Vagina (tissue), 2 donors: Measurements from ENCODE around the gene COL25A1. TPM values are rescaled to one million over a fixed set of nuclear protein-coding genes. Genes with fewer than 3 reads are reported as not detected.

Experiments
- DNase-seq, 2 donors: peaks; one replicate each; pipeline ENCODE4 v3.0.0-alpha.2; 2017; ENCODE audit errors: extremely low spot score in 2 of 2
- H3K27ac ChIP-seq: fragments of 200-600 bp; sonication (generic); one replicate; pipeline ENCODE4 v1.5.1; 2019
- H3K27me3 ChIP-seq: fragments of 200-600 bp; sonication (generic); one replicate; pipeline ENCODE4 v1.5.1; 2019
- H3K36me3 ChIP-seq, 2 donors: fragments of 200-600 bp; sonication (generic); one replicate each; pipeline ENCODE4 v1.5.1; 2017 to 2019
- H3K4me1 ChIP-seq: fragments of 200-600 bp; sonication (generic); one replicate; pipeline ENCODE4 v1.5.1; 2019
- H3K4me3 ChIP-seq, 2 donors: fragments of 200-600 bp; sonication (generic); 1 replicate in 1 of 2; 2 replicates in 1 of 2; pipeline ENCODE4 v1.5.1; 2016 to 2019
- H3K9me3 ChIP-seq: fragments of 200-600 bp; sonication (generic); one replicate; pipeline ENCODE4 v1.5.1; 2019
- POLR2A ChIP-seq, 2 donors: fragments of 450-650 bp; IDR thresholded peaks; one replicate each; pipeline ENCODE4 v1.6.1; 2017; ENCODE audit warnings: antibody characterized with exemption in 2 of 2, mild to moderate bottlenecking in 2 of 2, moderate library complexity in 2 of 2
- POLR2AphosphoS5 ChIP-seq, 2 donors: sonication (generic); formaldehyde crosslinking; IDR thresholded peaks; one replicate each; pipeline ENCODE4 v1.9.0; 2017; ENCODE audit warnings: antibody characterized with exemption in 2 of 2, mild to moderate bottlenecking in 2 of 2, low read depth in 1 of 2; ENCODE audit not compliant: insufficient read depth in 1 of 2
- intact Hi-C: fragments of 100-400 bp; cut with DNase I; formaldehyde crosslinking; loops from one replicate; pipeline ENCODE4 v1.15.1; 2023
- total RNA-seq: library from RNA; depleted of rRNA; stranded (reverse); fragments of >200 nt; gene quantifications from one replicate; pipeline ENCODE4 v1.2.3, GENCODE V29; 2016
- TF ChIP-seq, protein P1 (sequence below), 3 experiments: fragments of 450-650 bp in 2 of 3; fragments of 200-600 bp in 1 of 3; sonication (generic) in 1 of 3; IDR thresholded peaks; one replicate each; pipeline ENCODE4 v1.5.1; 2017 to 2019; ENCODE audit warnings: antibody characterized with exemption in 3 of 3, mild to moderate bottlenecking in 2 of 3, moderate library complexity in 2 of 3

The COL25A1 gene
- total RNA-seq, 1 donor from 2014 or later: 0.49 TPM

DNA sequence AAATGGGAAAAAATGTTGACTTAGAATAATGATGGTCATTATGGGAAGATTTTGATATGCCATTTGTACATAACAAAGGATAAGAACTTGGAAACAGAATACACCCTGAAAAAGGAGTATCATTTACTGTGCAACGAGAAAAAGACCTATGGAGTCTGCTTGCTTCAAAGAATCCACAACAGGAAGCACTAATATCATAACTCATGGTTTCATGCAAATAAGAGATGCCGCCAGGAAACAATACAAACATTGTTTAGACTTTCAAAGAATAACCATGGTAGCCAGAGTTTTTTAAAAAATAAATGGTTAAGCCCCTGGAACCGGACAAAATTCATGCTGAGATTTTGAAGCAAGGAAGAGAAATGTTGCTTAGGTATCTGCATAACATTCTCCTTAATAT is 399.7 kb downstream of the COL25A1 start:
- H3K36me3 ChIP-seq: no peaks in the 10 kb centered on the region
- no peak overlapping the region for H3K27ac ChIP-seq
- intact Hi-C loops: no loop called here
- H3K9me3 ChIP-seq: no peaks in the 10 kb centered on the region
- H3K4me1 ChIP-seq: no peaks in the 10 kb centered on the region
- TF ChIP-seq, protein P1, sequence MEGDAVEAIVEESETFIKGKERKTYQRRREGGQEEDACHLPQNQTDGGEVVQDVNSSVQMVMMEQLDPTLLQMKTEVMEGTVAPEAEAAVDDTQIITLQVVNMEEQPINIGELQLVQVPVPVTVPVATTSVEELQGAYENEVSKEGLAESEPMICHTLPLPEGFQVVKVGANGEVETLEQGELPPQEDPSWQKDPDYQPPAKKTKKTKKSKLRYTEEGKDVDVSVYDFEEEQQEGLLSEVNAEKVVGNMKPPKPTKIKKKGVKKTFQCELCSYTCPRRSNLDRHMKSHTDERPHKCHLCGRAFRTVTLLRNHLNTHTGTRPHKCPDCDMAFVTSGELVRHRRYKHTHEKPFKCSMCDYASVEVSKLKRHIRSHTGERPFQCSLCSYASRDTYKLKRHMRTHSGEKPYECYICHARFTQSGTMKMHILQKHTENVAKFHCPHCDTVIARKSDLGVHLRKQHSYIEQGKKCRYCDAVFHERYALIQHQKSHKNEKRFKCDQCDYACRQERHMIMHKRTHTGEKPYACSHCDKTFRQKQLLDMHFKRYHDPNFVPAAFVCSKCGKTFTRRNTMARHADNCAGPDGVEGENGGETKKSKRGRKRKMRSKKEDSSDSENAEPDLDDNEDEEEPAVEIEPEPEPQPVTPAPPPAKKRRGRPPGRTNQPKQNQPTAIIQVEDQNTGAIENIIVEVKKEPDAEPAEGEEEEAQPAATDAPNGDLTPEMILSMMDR (IDR thresholded peaks at IDR 0.05): no peak
- TF ChIP-seq POLR2A (IDR thresholded peaks at IDR 0.05) (no peak), POLR2AphosphoS5 (IDR thresholded peaks at IDR 0.05; ENCODE audit: insufficient read depth in 1 of 2, low read depth in 1 of 2) (no peak)
- DNase-seq: no peak
- no peaks in the 10 kb centered on the region for H3K27me3 ChIP-seq
- H3K4me3 ChIP-seq: no peak overlapping the region

DNA sequence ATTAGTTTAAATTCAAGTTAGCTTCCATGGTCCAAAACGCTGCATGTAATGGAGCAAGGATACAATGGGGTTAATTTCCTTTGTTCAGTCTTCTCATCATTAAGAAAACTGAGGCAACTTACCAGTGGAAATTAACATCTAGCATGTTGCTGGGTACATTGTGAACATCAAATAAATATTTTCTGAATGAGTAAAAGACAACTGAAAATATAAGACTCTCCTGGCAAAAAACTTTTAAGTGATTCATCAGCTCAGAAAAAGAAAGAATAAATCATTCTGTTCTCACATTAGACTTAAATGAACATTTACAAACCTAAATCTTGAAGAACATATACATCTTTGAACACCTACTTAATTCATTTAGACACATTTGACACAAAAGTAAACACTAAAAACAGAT is 401.2 kb downstream of the COL25A1 start:
- H3K27me3 ChIP-seq: no peaks in the 10 kb centered on the region
- TF ChIP-seq POLR2A (IDR thresholded peaks at IDR 0.05) (no peak), POLR2AphosphoS5 (IDR thresholded peaks at IDR 0.05; ENCODE audit: insufficient read depth in 1 of 2, low read depth in 1 of 2) (no peak)
- TF ChIP-seq, protein P1 (IDR thresholded peaks at IDR 0.05): no peak

DNA sequence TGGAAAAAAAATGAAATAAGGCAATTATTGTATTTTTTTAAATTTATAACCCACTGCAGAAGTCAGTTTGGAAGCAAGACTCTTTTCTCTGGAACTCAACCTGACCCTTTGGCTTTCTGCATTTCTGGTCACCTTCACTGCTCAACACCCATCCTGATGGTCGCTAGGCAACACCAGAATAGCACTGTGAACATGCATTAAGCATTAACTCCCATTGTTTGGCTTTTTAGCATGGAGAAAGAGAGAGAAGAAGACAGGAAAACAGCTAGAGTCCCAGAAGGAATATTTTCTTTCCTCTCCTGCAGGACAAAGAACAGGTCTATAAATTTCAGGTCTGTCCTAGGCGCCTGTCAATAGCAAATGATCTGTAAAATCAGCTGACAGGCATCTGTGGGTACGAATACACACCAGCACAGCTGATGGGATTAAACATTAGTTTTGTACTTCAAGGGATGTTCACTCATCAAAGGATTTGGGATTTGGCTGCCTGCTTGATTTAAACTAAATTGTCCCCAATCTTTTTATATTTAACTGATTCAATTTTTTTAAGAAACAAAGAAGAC is 402.4 kb downstream of the COL25A1 start:
- Histone ChIP-seq H3K36me3 (no peaks in the 10 kb centered on the region), H3K27ac (no peak overlapping the region), H3K4me3 (no peak overlapping the region), H3K27me3 (no peaks in the 10 kb centered on the region), H3K4me1 (no peaks in the 10 kb centered on the region), H3K9me3 (no peaks in the 10 kb centered on the region)
- no peak for DNase-seq
- TF ChIP-seq POLR2AphosphoS5 (IDR thresholded peaks at IDR 0.05; ENCODE audit: insufficient read depth in 1 of 2, low read depth in 1 of 2) (no peak), POLR2A (IDR thresholded peaks at IDR 0.05) (no peak)
- TF ChIP-seq, protein P1 (IDR thresholded peaks at IDR 0.05): no peak
- intact Hi-C loops: no loop called here

More for the DNA sequence above, 401.2 kb downstream of the COL25A1 start:
- intact Hi-C loops: no loop called here
- Histone ChIP-seq H3K4me3 (no peak overlapping the region), H3K4me1 (no peaks in the 10 kb centered on the region), H3K9me3 (no peaks in the 10 kb centered on the region), H3K36me3 (no peaks in the 10 kb centered on the region), H3K27ac (no peak overlapping the region)
- no peak for DNase-seq

DNA sequence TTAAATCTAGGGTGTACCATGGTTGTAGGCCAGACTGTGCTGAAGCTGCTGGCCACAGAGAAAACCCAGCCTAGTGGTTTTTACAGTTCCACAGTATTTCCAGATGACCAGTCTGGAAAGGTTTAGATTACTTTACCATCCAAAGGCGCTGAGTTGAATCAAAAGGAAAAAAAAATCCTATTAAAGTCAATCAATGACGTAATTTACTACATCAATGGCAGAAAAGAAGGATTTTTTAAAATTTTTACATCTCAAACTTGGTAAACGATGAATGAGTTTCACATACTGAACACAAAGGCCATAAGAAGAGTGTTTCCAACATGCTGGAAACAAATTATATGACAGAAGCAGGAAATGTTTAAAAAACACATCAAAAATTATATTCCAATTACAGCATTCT is 409.0 kb downstream of the COL25A1 start:
- Histone ChIP-seq H3K27ac (no peak overlapping the region), H3K4me1 (no peaks in the 10 kb centered on the region), H3K27me3 (no peaks in the 10 kb centered on the region), H3K36me3 (no peaks in the 10 kb centered on the region), H3K9me3 (no peaks in the 10 kb centered on the region), H3K4me3 (no peak overlapping the region)
- intact Hi-C loops: no loop called here
- DNase-seq: no peak
- TF ChIP-seq POLR2A (IDR thresholded peaks at IDR 0.05) (no peak), POLR2AphosphoS5 (IDR thresholded peaks at IDR 0.05; ENCODE audit: insufficient read depth in 1 of 2, low read depth in 1 of 2) (no peak)
- TF ChIP-seq, protein P1 (IDR thresholded peaks at IDR 0.05): no peak

- H3K4me1 ChIP-seq: no peaks in the 10 kb centered on the region
- no peaks in the 10 kb centered on the region for H3K27me3 ChIP-seq
- TF ChIP-seq POLR2A (IDR thresholded peaks at IDR 0.05) (no peak), POLR2AphosphoS5 (IDR thresholded peaks at IDR 0.05; ENCODE audit: insufficient read depth in 1 of 2, low read depth in 1 of 2) (no peak)
- TF ChIP-seq, protein P1 (IDR thresholded peaks at IDR 0.05): no peak
- no peak overlapping the region for H3K4me3 ChIP-seq
- no peaks in the 10 kb centered on the region for H3K9me3 ChIP-seq
- intact Hi-C loops: no loop called here
- H3K36me3 ChIP-seq: no peaks in the 10 kb centered on the region
- no peak overlapping the region for H3K27ac ChIP-seq
- no peak for DNase-seq
These were observed 410.4 kb downstream of the COL25A1 start for GRCh38 chr4:108891896-108892590.
